ENCODE data around the gene CCDC89. TPM values are rescaled to one million over a fixed set of nuclear protein-coding genes. Genes with fewer than 3 reads are reported as not detected.

The CCDC89 gene
- total and polyA plus RNA-seq, 2 of the 13 experiments (the other 11 are each of a cell fraction or from before 2014, with no cell fraction given): 0.13 to 0.38 TPM

GRCh38 chr11:85663753-85664614 is 22.0 kb downstream of the CCDC89 start (continued):
- TF ChIP-seq, protein P1, sequence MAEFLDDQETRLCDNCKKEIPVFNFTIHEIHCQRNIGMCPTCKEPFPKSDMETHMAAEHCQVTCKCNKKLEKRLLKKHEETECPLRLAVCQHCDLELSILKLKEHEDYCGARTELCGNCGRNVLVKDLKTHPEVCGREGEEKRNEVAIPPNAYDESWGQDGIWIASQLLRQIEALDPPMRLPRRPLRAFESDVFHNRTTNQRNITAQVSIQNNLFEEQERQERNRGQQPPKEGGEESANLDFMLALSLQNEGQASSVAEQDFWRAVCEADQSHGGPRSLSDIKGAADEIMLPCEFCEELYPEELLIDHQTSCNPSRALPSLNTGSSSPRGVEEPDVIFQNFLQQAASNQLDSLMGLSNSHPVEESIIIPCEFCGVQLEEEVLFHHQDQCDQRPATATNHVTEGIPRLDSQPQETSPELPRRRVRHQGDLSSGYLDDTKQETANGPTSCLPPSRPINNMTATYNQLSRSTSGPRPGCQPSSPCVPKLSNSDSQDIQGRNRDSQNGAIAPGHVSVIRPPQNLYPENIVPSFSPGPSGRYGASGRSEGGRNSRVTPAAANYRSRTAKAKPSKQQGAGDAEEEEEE (CRISPR knock-in tag; IDR thresholded peaks at IDR 0.05; ENCODE audit: borderline replicate concordance): no peak
- TF ChIP-seq, protein P2, sequence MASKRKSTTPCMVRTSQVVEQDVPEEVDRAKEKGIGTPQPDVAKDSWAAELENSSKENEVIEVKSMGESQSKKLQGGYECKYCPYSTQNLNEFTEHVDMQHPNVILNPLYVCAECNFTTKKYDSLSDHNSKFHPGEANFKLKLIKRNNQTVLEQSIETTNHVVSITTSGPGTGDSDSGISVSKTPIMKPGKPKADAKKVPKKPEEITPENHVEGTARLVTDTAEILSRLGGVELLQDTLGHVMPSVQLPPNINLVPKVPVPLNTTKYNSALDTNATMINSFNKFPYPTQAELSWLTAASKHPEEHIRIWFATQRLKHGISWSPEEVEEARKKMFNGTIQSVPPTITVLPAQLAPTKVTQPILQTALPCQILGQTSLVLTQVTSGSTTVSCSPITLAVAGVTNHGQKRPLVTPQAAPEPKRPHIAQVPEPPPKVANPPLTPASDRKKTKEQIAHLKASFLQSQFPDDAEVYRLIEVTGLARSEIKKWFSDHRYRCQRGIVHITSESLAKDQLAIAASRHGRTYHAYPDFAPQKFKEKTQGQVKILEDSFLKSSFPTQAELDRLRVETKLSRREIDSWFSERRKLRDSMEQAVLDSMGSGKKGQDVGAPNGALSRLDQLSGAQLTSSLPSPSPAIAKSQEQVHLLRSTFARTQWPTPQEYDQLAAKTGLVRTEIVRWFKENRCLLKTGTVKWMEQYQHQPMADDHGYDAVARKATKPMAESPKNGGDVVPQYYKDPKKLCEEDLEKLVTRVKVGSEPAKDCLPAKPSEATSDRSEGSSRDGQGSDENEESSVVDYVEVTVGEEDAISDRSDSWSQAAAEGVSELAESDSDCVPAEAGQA (IDR thresholded peaks at IDR 0.05; ENCODE audit: low read depth): peak; percentile 24; the same call in 1 of the 2 replicates
- TF ChIP-seq, protein P2 (CRISPR knock-in tag; IDR thresholded peaks at IDR 0.05; ENCODE audit: borderline replicate concordance): no peak
- TF ChIP-seq ZNF576 (CRISPR knock-in tag; IDR thresholded peaks at IDR 0.05): 0 out of 2 replicates have a peak, but pooled peaks have one; percentile 21
- 0 out of 2 replicates have a peak, but pooled peaks have one; percentile 31 for TF ChIP-seq KLF12 (CRISPR knock-in tag; IDR thresholded peaks at IDR 0.05; ENCODE audit: borderline replicate concordance)
- TF ChIP-seq POGZ (CRISPR knock-in tag; IDR thresholded peaks at IDR 0.05): peak; percentile 10; the same call in 1 of the 2 replicates
- TF ChIP-seq ZNF619 (CRISPR knock-in tag; IDR thresholded peaks at IDR 0.05): peak; percentile 2; the same call in 1 of the 2 replicates
- peak; percentile 42; the same call in 1 of the 2 replicates for TF ChIP-seq RAD21 (CRISPR knock-in tag; IDR thresholded peaks at IDR 0.05)
- TF ChIP-seq ZNF10 (CRISPR knock-in tag; IDR thresholded peaks at IDR 0.05; ENCODE audit: borderline replicate concordance, low read depth): no peak
- no peak for TF ChIP-seq FOXP1 (IDR thresholded peaks at IDR 0.05)
- no peak for TF ChIP-seq FOXP1 (CRISPR knock-in tag; IDR thresholded peaks at IDR 0.05)
- no peak for TF ChIP-seq ZNF224 (CRISPR knock-in tag; IDR thresholded peaks at IDR 0.05)
- no peak for TF ChIP-seq JARID2 (CRISPR knock-in tag; IDR thresholded peaks at IDR 0.05; ENCODE audit: insufficient replicate concordance)
- no peak for TF ChIP-seq KLF11 (CRISPR knock-in tag; IDR thresholded peaks at IDR 0.05)
- TF ChIP-seq HOXA7 (CRISPR knock-in tag; IDR thresholded peaks at IDR 0.05): peak; percentile 25; the same call in 1 of the 2 replicates
- TF ChIP-seq, protein P3, sequence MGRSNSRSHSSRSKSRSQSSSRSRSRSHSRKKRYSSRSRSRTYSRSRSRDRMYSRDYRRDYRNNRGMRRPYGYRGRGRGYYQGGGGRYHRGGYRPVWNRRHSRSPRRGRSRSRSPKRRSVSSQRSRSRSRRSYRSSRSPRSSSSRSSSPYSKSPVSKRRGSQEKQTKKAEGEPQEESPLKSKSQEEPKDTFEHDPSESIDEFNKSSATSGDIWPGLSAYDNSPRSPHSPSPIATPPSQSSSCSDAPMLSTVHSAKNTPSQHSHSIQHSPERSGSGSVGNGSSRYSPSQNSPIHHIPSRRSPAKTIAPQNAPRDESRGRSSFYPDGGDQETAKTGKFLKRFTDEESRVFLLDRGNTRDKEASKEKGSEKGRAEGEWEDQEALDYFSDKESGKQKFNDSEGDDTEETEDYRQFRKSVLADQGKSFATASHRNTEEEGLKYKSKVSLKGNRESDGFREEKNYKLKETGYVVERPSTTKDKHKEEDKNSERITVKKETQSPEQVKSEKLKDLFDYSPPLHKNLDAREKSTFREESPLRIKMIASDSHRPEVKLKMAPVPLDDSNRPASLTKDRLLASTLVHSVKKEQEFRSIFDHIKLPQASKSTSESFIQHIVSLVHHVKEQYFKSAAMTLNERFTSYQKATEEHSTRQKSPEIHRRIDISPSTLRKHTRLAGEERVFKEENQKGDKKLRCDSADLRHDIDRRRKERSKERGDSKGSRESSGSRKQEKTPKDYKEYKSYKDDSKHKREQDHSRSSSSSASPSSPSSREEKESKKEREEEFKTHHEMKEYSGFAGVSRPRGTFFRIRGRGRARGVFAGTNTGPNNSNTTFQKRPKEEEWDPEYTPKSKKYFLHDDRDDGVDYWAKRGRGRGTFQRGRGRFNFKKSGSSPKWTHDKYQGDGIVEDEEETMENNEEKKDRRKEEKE (IDR thresholded peaks at IDR 0.05): no peak
- TF ChIP-seq ZNF691 (CRISPR knock-in tag; IDR thresholded peaks at IDR 0.05; ENCODE audit: borderline replicate concordance, low read depth): peak; percentile 16; the same call in 1 of the 2 replicates

Data from HepG2 (cell line).